ENCODE measurements around the gene PUSL1. TPM values are rescaled to one million over a fixed set of nuclear protein-coding genes. Genes with fewer than 3 reads are reported as not detected.

PUSL1 gene
- total RNA-seq, 1 donor from 2014 or later = 45.5 TPM

- H3K9me3 Mint-ChIP-seq (ENCODE audit: unreplicated experiment) = peaks cover 4% of the 10 kb centered on the region
- TF ChIP-seq CTCF (IDR thresholded peaks at IDR 0.05; ENCODE audit: partially characterized antibody, unreplicated experiment) = no peak
- H3K4me3 Mint-ChIP-seq (ENCODE audit: unreplicated experiment) = no peak overlapping the region
- DNase-seq = peak; percentile 69
- no peak overlapping the region for H3K27ac Mint-ChIP-seq (ENCODE audit: unreplicated experiment)
- no peaks in the 10 kb centered on the region for H3K36me3 Mint-ChIP-seq (ENCODE audit: unreplicated experiment)
- no peaks in the 10 kb centered on the region for H3K4me1 Mint-ChIP-seq (ENCODE audit: low read depth, unreplicated experiment)
- H3K27me3 Mint-ChIP-seq (ENCODE audit: unreplicated experiment) = peaks cover 7% of the 10 kb centered on the region
Measured at GRCh38 chr1:1283821-1284220, 24.6 kb upstream of the PUSL1 start.

- H3K27ac Mint-ChIP-seq (ENCODE audit: unreplicated experiment) = no peak overlapping the region
- no peaks in the 10 kb centered on the region for H3K36me3 Mint-ChIP-seq (ENCODE audit: unreplicated experiment)
- peaks cover 7% of the 10 kb centered on the region for H3K27me3 Mint-ChIP-seq (ENCODE audit: unreplicated experiment)
- no peak for TF ChIP-seq CTCF (IDR thresholded peaks at IDR 0.05; ENCODE audit: partially characterized antibody, unreplicated experiment)
- peaks cover 4% of the 10 kb centered on the region for H3K9me3 Mint-ChIP-seq (ENCODE audit: unreplicated experiment)
- DNase-seq = peak; percentile 25
- no peak overlapping the region for H3K4me3 Mint-ChIP-seq (ENCODE audit: unreplicated experiment)
- H3K4me1 Mint-ChIP-seq (ENCODE audit: low read depth, unreplicated experiment) = no peaks in the 10 kb centered on the region
Measured at GRCh38 chr1:1284221-1285101, 23.9 kb upstream of the PUSL1 start.

GRCh38 chr1:1285102-1285571 is 23.3 kb upstream of the PUSL1 start:
- Mint-ChIP-seq H3K4me3 (ENCODE audit: unreplicated experiment) (no peak overlapping the region), H3K4me1 (ENCODE audit: low read depth, unreplicated experiment) (no peaks in the 10 kb centered on the region), H3K36me3 (ENCODE audit: unreplicated experiment) (no peaks in the 10 kb centered on the region), H3K9me3 (ENCODE audit: unreplicated experiment) (peaks cover 4% of the 10 kb centered on the region), H3K27me3 (ENCODE audit: unreplicated experiment) (peaks cover 8% of the 10 kb centered on the region), H3K27ac (ENCODE audit: unreplicated experiment) (no peak overlapping the region)
- DNase-seq = peak; percentile 19
- TF ChIP-seq CTCF (IDR thresholded peaks at IDR 0.05; ENCODE audit: partially characterized antibody, unreplicated experiment) = no peak

GRCh38 chr1:1285611-1286311 is 22.6 kb upstream of the PUSL1 start:
- peak; percentile 34 for DNase-seq
- no peak for TF ChIP-seq CTCF (IDR thresholded peaks at IDR 0.05; ENCODE audit: partially characterized antibody, unreplicated experiment)
- Mint-ChIP-seq H3K36me3 (ENCODE audit: unreplicated experiment) (no peaks in the 10 kb centered on the region), H3K27ac (ENCODE audit: unreplicated experiment) (no peak overlapping the region), H3K4me1 (ENCODE audit: low read depth, unreplicated experiment) (no peaks in the 10 kb centered on the region), H3K4me3 (ENCODE audit: unreplicated experiment) (no peak overlapping the region), H3K27me3 (ENCODE audit: unreplicated experiment) (peaks cover 12% of the 10 kb centered on the region), H3K9me3 (ENCODE audit: unreplicated experiment) (peaks cover 4% of the 10 kb centered on the region)

Measured in glutamatergic neuron (in vitro differentiated cells).